Limb (tissue), 2 donors: ENCODE data around the gene SPRN.

Experiments used
- DNase-seq, 2 donors: peaks; one replicate each; pipeline ENCODE4 v3.0.0-alpha.2; 2016; ENCODE audit errors: extremely low spot score in 2 of 2

Gene SPRN

DNA sequence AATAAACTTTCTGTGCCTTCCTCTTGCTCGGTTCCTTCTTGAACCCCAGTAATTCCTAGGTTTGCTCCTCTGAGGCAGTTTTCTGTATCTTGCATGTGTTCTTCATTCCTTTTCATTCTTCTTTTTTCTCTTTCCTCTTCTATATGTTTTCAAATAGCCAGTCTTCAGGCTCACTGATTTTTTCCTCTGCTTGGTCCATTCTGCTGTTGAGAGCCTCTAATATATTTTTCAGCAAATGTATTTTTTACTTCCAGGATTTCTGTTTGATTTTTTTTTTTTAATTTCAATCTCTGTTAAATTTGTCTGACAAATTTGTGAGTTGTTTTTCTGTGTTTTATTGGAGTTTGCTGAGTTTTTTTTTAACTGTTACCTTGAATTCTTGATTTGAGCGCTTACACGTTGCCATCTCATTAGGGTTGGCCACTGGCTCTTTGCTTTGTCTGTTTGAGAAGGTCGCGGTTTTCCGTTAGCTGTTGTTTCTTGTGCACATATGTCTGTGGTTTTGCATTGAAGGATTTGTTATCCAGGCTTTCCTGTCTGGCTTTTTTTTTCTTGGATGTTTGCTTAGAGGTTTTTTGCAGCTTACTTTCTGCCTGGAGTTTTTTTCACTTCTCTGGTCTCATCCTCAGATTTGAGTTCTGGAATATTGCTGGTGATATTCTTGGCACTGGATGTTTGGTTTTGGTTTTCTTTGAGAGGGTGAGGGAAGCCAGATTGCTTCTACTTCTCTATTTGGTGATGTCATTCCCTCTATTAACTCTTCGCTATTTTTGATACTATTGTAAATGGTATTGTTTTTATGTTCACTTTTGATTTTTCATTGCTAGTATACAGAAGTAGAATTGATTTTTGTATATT is 12.7 kb downstream of the SPRN start:
- DNase-seq, result no peak

GRCh38 chr10:133405844-133406527 is 18.4 kb downstream of the SPRN start:
- no peak for DNase-seq

- no peak for DNase-seq
Observed at GRCh38 chr10:133405272-133405671, 19.2 kb downstream of the SPRN start.

- no peak for DNase-seq
Observed at GRCh38 chr10:133403784-133404183, 20.6 kb downstream of the SPRN start.

DNA sequence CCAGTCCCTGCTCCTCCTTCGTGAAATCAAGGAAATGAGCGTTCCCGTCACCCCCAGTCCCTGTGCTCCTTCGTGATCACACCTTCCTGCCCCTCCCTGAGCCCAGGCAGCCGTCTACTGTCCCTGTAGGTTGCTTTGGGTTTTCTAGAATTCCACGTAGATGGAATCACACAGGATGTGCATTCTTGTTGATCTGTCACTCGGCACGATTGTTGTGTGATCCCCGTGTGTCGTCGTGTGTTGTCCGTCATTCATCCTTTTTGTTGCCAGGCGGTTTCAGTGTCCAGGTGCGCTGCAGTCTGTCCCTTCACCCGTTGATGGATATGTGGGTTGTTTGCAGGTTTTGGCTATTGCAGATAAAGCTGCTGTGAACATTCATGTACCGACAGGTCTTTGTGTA is 21.1 kb downstream of the SPRN start:
- DNase-seq, result no peak

DNA sequence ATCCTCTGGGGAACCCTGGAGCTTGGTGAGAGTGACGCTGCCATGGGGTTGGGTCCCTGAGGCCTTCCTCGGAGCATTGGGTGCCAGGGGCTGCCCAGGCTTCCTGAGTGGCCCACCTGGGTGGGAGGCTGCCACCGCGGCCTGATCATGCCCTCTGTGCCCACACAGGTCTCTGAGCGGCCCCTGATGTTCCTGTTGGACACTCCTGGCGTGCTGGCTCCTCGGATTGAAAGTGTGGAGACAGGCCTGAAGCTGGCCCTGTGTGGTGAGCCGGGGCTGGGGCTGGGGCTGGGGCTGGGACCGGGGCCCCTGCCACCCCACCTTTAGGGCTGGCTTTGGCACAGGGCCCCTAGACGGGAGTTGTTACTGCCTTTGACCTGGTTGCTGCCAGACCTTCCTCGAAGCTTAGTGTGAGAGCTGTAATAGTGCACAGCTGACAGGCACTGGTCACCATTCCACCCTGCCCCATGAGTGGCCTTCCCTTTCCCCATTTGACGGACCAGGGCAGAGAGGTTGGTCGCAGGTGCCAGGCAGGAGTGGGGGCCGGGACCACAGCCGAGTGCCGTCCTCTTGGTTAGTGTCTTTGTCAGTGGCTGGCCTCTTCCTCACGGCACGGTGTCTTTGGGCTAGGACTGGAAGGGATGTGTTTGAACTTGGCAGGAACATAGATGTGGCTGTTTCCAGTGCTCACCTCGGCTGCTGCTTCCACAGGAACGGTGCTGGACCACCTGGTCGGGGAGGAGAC is 22.3 kb downstream of the SPRN start:
- DNase-seq, result no peak

GRCh38 chr10:133401500-133401899 is 22.9 kb downstream of the SPRN start:
- no peak for DNase-seq

DNA sequence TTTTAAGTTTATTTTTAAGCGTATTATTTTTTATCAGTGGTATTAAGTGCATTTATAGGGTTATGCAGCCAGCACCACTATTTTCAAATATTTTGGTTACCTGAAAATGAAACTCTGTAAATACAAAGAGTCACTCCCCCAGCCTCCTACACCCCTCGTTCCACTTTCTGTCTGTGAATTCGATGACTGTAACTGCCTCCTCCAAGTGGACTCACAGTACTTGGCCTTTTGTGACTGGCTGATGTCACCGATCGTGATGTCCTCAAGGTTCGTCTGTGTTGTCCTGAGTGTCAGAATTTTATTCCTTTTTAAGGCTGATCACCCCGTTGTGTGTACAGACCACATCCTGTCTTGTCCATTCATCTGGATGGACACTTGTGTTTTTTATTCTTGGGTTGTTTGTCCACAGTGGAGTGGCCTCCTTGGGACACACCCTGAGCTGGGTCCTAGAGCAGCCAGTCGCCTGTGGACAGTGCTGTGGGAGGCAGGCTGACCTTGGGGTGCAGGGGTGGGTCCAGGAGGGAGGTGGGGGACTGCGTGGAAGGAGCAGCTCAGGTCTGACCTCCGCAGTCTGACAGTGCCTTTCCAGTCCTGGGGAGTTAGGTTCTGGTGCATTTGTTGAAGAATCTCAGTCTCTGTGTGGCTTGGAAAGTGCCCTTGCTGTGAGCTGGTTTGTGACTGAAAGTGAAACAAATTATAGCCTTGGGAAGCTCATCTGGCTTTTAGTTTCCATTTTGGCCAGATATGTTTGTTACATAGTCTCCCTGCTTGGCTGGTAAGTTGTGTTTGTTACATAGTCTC is 23.6 kb downstream of the SPRN start:
- DNase-seq, result no peak

DNA sequence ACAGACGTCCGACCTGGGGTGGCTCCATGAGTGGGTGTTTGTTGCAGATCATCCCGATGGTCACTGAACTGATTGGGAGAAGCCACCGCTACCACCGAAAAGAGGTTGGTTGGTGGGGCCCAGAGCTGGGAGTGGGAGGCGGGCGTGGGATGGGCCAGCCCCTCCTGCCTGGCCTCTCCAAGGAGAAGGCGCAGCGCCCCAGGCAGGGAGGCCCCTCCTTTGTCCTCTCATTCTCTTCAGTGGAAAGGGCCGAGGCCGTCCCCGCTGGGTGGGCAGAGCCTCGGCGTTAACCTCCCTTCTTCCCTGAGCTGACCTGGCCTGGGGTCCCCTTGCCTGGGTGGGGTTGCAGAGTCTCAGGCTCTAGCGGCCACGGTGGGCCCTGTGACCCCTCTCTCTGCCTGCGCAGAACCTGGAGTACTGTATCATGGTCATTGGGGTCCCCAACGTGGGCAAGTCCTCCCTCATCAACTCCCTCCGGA is 25.3 kb downstream of the SPRN start:
- no peak for DNase-seq

DNA sequence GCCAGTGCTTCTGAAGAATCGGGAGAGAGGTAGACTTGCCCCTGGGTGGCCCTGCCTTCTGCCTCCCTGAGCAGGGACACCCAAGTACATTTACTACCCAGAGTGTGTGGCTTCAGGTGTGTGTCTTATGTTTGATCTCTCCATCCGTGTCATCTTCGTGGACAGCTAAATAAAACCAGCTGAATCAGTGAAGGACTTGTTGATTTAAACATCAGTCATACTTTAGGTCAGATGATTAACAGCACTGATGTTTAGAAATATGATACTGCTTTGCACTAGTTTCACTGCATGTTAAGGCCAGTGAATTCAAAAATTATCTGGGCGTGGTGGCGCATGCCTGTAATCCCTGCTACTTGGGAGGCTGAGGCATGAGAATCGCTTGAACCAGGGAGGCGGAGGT is 26.5 kb downstream of the SPRN start:
- no peak for DNase-seq

GRCh38 chr10:133396035-133396624 is 28.3 kb downstream of the SPRN start:
- no peak for DNase-seq

DNA sequence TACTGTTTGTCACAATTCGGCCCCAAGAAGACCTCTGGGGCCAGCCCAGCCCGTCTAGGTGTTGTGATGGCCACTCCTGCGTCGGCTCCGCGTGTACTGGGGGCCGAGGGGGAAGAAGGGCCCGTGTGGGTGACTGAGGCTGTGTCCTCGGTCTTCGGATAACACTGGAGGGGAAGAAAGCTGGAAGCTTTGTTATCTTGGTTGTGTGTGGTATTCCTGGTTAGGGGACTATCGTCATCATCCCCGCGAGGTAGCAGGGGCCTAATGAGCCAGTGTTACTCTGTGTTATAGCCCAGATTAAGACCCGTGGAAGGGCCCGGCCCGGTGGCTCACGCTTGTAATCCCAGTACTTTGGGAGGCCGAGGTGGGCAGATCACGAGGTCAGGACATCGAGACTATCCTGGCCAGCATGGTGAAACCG is 29.6 kb downstream of the SPRN start:
- no peak for DNase-seq

GRCh38 chr10:133394064-133394663 is 30.3 kb downstream of the SPRN start, which contains the start of gene MTG1:
Gene MTG1, plus strand, starts transcription at chr10:133394157. Its CDS starts 64 bp downstream, at chr10:133394221.
- peak; percentile 94 to 97 for DNase-seq

DNA sequence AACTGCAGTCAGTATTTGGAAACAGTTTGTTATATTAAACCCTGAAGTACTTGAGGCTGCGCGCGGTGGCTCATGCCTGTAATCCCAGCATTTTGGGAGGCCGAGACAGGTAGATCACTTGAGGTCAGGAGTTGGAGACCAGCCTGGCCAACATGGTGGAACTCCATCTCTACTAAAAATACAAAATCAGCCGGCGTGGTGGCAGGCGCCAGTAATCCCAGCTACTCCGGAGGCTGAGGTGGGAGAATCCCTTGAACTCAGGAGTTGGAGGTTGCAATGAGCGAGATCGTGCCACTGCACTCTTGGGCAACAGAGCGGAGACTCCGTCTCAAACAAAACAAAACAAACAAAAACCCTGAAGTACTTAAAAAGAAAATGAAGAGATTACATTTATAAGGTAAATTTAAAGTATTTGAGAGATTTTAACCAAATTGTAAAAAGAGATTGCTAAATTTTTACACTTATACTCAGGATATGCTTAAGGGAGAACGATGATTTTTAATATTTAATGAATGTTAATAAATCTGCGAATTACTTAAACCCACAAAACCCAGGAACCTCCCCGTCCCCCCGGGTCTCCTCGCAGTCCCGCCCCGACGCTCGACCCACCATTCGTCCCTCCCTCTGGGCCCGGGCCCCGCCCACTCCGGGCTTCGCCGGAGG is 30.9 kb downstream of the SPRN start:
- no peak for DNase-seq

- DNase-seq, result no peak
Observed at GRCh38 chr10:133391761-133392518, 32.5 kb downstream of the SPRN start.

GRCh38 chr10:133391249-133391635 is 33.2 kb downstream of the SPRN start:
- DNase-seq, result no peak

- no peak for DNase-seq
Observed at GRCh38 chr10:133390597-133391248, 33.7 kb downstream of the SPRN start.

- no peak for DNase-seq
Observed at GRCh38 chr10:133388973-133389818, 35.2 kb downstream of the SPRN start.
